Right lobe of liver (tissue), 6 donors: ENCODE data around the gene ZNF565. TPM values are rescaled to one million over a fixed set of nuclear protein-coding genes. Genes with fewer than 3 reads are reported as not detected.
"Not testable (repeated sequence)": the region's sequence is repeated elsewhere in the genome, so short reads cannot be mapped to it uniquely, and the experiment has no call there.

ENCODE experiments used
- ATAC-seq, 4 donors: fragments of 200-7000 bp; cut with Tn5 transposase; one replicate each; pipeline ENCODE4 v1.9.1; 2020; ENCODE audit warnings: mild to moderate bottlenecking in 4 of 4, moderate library complexity in 4 of 4
- DNase-seq, 3 donors: peaks; one replicate each; pipeline ENCODE4 v3.0.0-alpha.2; 2020
- H3K27ac ChIP-seq, 3 donors: fragments of 200-600 bp; one replicate each; pipeline ENCODE4 v1.8.0; 2022
- H3K27me3 ChIP-seq, 2 donors: fragments of 200-600 bp; one replicate each; pipeline ENCODE4 v1.8.0; 2022
- H3K36me3 ChIP-seq, 4 donors: fragments of 200-600 bp; sonication (generic) in 1 of 4; one replicate each; pipeline versions ENCODE4 v1.5.1 to v1.8.0; 2017 to 2022; ENCODE audit warnings: control low read depth in 1 of 4
- H3K4me1 ChIP-seq, 4 donors: fragments of 200-600 bp; sonication (generic) in 1 of 4; one replicate each; pipeline versions ENCODE4 v1.5.1 to v1.8.0; 2017 to 2022; ENCODE audit warnings: control low read depth in 1 of 4
- H3K4me3 ChIP-seq, 3 donors: fragments of 200-600 bp; one replicate each; pipeline ENCODE4 v1.8.0; 2022
- H3K9me3 ChIP-seq, 4 donors: fragments of 200-600 bp; sonication (generic) in 1 of 4; one replicate each; pipeline versions ENCODE4 v1.5.1 to v1.8.0; 2017 to 2022; ENCODE audit warnings: control low read depth in 1 of 4
- CTCF ChIP-seq, 4 donors: fragments of 200-600 bp in 3 of 4; fragments of 450-650 bp in 1 of 4; IDR thresholded peaks; one replicate each; pipeline versions ENCODE4 v1.5.1 to v1.8.0; 2016 to 2022; ENCODE audit warnings: antibody characterized with exemption in 4 of 4, mild to moderate bottlenecking in 2 of 4
- POLR2A ChIP-seq: fragments of 450-650 bp; IDR thresholded peaks from one replicate; pipeline ENCODE4 v1.6.1; 2017; ENCODE audit warnings: antibody characterized with exemption, mild to moderate bottlenecking
- WGBS: methylation state at CpG from one replicate; pipeline ENCODE4 v1.1.6; 2018; ENCODE audit warnings: low coverage, low lambda C conversion rate; ENCODE audit not compliant: insufficient coverage; ENCODE audit errors: missing lambda C conversion rate; 5-methylcytosine and 5-hydroxymethylcytosine counted together
- intact Hi-C, 2 donors: fragments of 100-400 bp; cut with DNase I; formaldehyde crosslinking; loops; one replicate each; pipeline versions ENCODE4 v1.11.2 to v1.14.1; 2022
- total RNA-seq, 6 experiments: library from RNA; depleted of rRNA in 2 of 6; stranded (reverse); fragments of >200 nt in 2 of 6; fragmentation: NEBNext Ultra II Directional in 3 of 6; extraction: Animal tissue kit (Norgen Biotek cat#: 25700) in 3 of 6; gene quantifications; one replicate each; pipeline versions ENCODE4 v1.1.0 to v1.2.4, GENCODE V29; 2016 to 2023
- donor health status: DM: no; HTN: yes; CAD: no.
- donor health status: DM: no; HTN: no; CAD: no.
- donor health status: DM: no; HTN: no; CAD: no.
- donor health status: DM: no; HTN: yes; CAD: no.
- donor health status: DM: no; HTN: yes; CAD: no.

ZNF565 gene
- total RNA-seq, 6 experiments from 2014 or later: 0.37 to 3.6 (median 2.2) TPM

- intact Hi-C loops: no loop called here
- TF ChIP-seq CTCF (IDR thresholded peaks at IDR 0.05): no peak
- TF ChIP-seq POLR2A: no peak
- Histone ChIP-seq H3K36me3 (peaks cover 0 to 19% (median 0%) of the 10 kb centered on the region in 4 donors), H3K4me1 (no peaks in the 10 kb centered on the region), H3K27ac (no peak overlapping the region), H3K27me3 (no peaks in the 10 kb centered on the region), H3K9me3 (no peaks in the 10 kb centered on the region), H3K4me3 (no peak overlapping the region)
- ATAC-seq: no peak
- WGBS: no CpG with 5 or more reads among the region's 2 CpGs
- DNase-seq: no peak
These were observed 16.3 kb downstream of the ZNF565 start for GRCh38 chr19:36198119-36198518.

GRCh38 chr19:36196249-36196648, 18.2 kb downstream of the ZNF565 start:
- ATAC-seq: no peak
- WGBS: 90% methylated on average over 1 of the region's 2 CpGs
- DNase-seq: no peak
- H3K27ac ChIP-seq: no peak overlapping the region
- intact Hi-C loops: no loop called here
- no peak overlapping the region for H3K4me3 ChIP-seq
- no peaks in the 10 kb centered on the region for H3K9me3 ChIP-seq
- H3K4me1 ChIP-seq: no peaks in the 10 kb centered on the region
- no peaks in the 10 kb centered on the region for H3K27me3 ChIP-seq
- H3K36me3 ChIP-seq: peaks cover 0 to 24% (median 0%) of the 10 kb centered on the region in 4 donors
- TF ChIP-seq POLR2A (no peak), CTCF (IDR thresholded peaks at IDR 0.05) (no peak)

- peaks cover 0 to 20% (median 4%) of the 10 kb centered on the region in 4 donors for H3K36me3 ChIP-seq
- intact Hi-C loops, ATAC-seq, H3K4me1 ChIP-seq, H3K9me3 ChIP-seq, H3K4me3 ChIP-seq, DNase-seq, H3K27me3 ChIP-seq, H3K27ac ChIP-seq: not testable (repeated sequence)
- 89% methylated on average over 4 of the region's 5 CpGs for WGBS
These were observed 27.7 kb downstream of the ZNF565 start for GRCh38 chr19:36186722-36187121.

- Histone ChIP-seq H3K27me3 (no peaks in the 10 kb centered on the region), H3K4me3 (no peak overlapping the region), H3K36me3 (peaks cover 0 to 14% (median 4%) of the 10 kb centered on the region in 4 donors), H3K27ac (no peak overlapping the region), H3K9me3 (no peaks in the 10 kb centered on the region), H3K4me1 (no peaks in the 10 kb centered on the region)
- ATAC-seq (no peak), DNase-seq (no peak)
- TF ChIP-seq CTCF (IDR thresholded peaks at IDR 0.05): no peak
- TF ChIP-seq POLR2A: no peak
- intact Hi-C loops: no loop called here
- WGBS: 93% methylated on average over 9 of the region's 10 CpGs
These were observed 31.2 kb downstream of the ZNF565 start for GRCh38 chr19:36183245-36183628.

GRCh38 chr19:36182612-36183244, 31.7 kb downstream of the ZNF565 start:
- ATAC-seq (no peak), DNase-seq (no peak)
- Histone ChIP-seq H3K9me3 (no peaks in the 10 kb centered on the region), H3K4me1 (no peaks in the 10 kb centered on the region), H3K27ac (no peak overlapping the region), H3K36me3 (peaks cover 0 to 14% (median 4%) of the 10 kb centered on the region in 4 donors), H3K27me3 (no peaks in the 10 kb centered on the region), H3K4me3 (no peak overlapping the region)
- intact Hi-C loops: no loop called here
- 88% methylated on average over 13 of the region's 17 CpGs for WGBS
- TF ChIP-seq POLR2A (no peak), CTCF (IDR thresholded peaks at IDR 0.05) (no peak)

GRCh38 chr19:36179077-36179476, 35.4 kb downstream of the ZNF565 start:
- intact Hi-C loops, H3K4me1 ChIP-seq, ATAC-seq, H3K9me3 ChIP-seq, DNase-seq, H3K4me3 ChIP-seq, H3K27me3 ChIP-seq, H3K27ac ChIP-seq: not testable (repeated sequence)
- peaks cover 0 to 14% (median 4%) of the 10 kb centered on the region in 4 donors for H3K36me3 ChIP-seq
- 64% methylated on average over 2 of the region's 2 CpGs for WGBS

- H3K27ac ChIP-seq, DNase-seq, ATAC-seq, H3K4me3 ChIP-seq, H3K36me3 ChIP-seq, H3K9me3 ChIP-seq, H3K27me3 ChIP-seq, H3K4me1 ChIP-seq: not testable (repeated sequence)
- intact Hi-C loops: loop anchor here in 1 of 2 donors (5.0 kb wide), 1 partner anchor 47 kb away; no protein-coding TSS in a partner anchor
- 65% methylated on average over 7 of the region's 8 CpGs for WGBS
These were observed 40.6 kb downstream of the ZNF565 start for GRCh38 chr19:36173846-36174245.
